ENCODE measurements around the gene SIDT2. TPM values are rescaled to one million over a fixed set of nuclear protein-coding genes. Genes with fewer than 3 reads are reported as not detected.

SIDT2 gene
- total RNA-seq, 1 donor from 2014 or later: 53.1 TPM

DNA sequence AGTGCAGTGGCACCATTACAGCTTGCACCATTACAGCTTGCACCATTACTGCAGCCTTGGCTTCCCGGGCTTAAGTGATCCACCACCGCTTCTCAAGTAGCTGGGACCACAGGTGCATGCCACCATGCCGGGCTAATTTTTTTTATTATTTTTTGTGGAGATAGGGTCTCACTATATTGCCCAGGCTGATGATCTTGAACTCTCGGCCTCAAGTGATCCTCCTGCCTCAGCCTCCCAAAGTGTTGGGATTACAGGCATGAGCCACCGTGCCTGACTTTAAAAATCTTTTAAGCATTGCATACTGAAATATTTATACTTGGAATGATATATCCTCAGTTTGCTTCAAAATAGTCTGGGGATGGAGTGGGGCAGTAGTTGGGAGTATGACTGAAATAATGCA is 24.1 kb upstream of the SIDT2 start:
- H3K9me3 Mint-ChIP-seq: no peaks in the 10 kb centered on the region
- H3K27ac Mint-ChIP-seq: no peak overlapping the region
- H3K4me1 Mint-ChIP-seq (ENCODE audit: unreplicated experiment): peaks cover 4% of the 10 kb centered on the region
- no peak for TF ChIP-seq CTCF (conservative IDR thresholded peaks at IDR 0.05)
- no peak for DNase-seq (ENCODE audit: extremely low spot score, unreplicated experiment)
- H3K36me3 Mint-ChIP-seq: peaks cover 17% of the 10 kb centered on the region
- no peak overlapping the region for H3K4me3 Mint-ChIP-seq
- no peaks in the 10 kb centered on the region for H3K27me3 Mint-ChIP-seq

- Mint-ChIP-seq H3K36me3 (peaks cover 17% of the 10 kb centered on the region), H3K27me3 (no peaks in the 10 kb centered on the region), H3K9me3 (no peaks in the 10 kb centered on the region), H3K27ac (no peak overlapping the region), H3K4me1 (ENCODE audit: unreplicated experiment) (peaks cover 4% of the 10 kb centered on the region), H3K4me3 (no peak overlapping the region)
- TF ChIP-seq CTCF (conservative IDR thresholded peaks at IDR 0.05): no peak
- DNase-seq (ENCODE audit: extremely low spot score, unreplicated experiment): no peak
Observed at GRCh38 chr11:117157507-117157906, 21.0 kb upstream of the SIDT2 start.

GRCh38 chr11:117159892-117160291 is 18.7 kb upstream of the SIDT2 start:
- TF ChIP-seq CTCF (conservative IDR thresholded peaks at IDR 0.05): no peak
- no peak overlapping the region for H3K4me3 Mint-ChIP-seq
- H3K27me3 Mint-ChIP-seq: no peaks in the 10 kb centered on the region
- H3K9me3 Mint-ChIP-seq: no peaks in the 10 kb centered on the region
- peaks cover 17% of the 10 kb centered on the region for H3K36me3 Mint-ChIP-seq
- H3K4me1 Mint-ChIP-seq (ENCODE audit: unreplicated experiment): peaks cover 4% of the 10 kb centered on the region
- H3K27ac Mint-ChIP-seq: no peak overlapping the region
- no peak for DNase-seq (ENCODE audit: extremely low spot score, unreplicated experiment)

DNA sequence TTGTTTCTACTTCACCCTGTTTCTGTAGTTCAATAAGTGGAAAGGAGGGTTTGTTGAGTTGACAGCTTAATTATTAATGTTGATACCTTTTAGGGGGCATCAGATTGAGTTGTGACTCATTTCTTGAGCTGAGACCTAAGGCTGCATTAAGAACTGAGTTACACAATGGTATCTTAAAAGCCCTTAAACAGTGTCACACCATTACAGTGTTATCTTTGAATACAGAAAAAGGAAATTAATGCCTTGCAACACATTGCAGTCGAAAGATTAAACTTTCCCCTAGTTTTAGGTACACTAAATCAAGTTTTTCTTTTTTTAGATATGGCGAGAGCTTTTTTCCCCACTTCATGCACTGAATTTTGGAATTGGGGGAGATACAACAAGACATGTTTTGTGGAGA is 17.7 kb upstream of the SIDT2 start:
- no peak for DNase-seq (ENCODE audit: extremely low spot score, unreplicated experiment)
- Mint-ChIP-seq H3K4me1 (ENCODE audit: unreplicated experiment) (peaks cover 4% of the 10 kb centered on the region), H3K36me3 (peaks cover 22% of the 10 kb centered on the region), H3K27me3 (no peaks in the 10 kb centered on the region), H3K9me3 (no peaks in the 10 kb centered on the region), H3K27ac (no peak overlapping the region), H3K4me3 (no peak overlapping the region)
- TF ChIP-seq CTCF (conservative IDR thresholded peaks at IDR 0.05): no peak

GRCh38 chr11:117166491-117166890 is 12.1 kb upstream of the SIDT2 start:
- DNase-seq (ENCODE audit: extremely low spot score, unreplicated experiment): no peak
- no peaks in the 10 kb centered on the region for H3K27me3 Mint-ChIP-seq
- no peak overlapping the region for H3K4me3 Mint-ChIP-seq
- H3K27ac Mint-ChIP-seq: no peak overlapping the region
- H3K9me3 Mint-ChIP-seq: no peaks in the 10 kb centered on the region
- H3K36me3 Mint-ChIP-seq: peaks cover 30% of the 10 kb centered on the region
- TF ChIP-seq CTCF (conservative IDR thresholded peaks at IDR 0.05): no peak
- peaks cover 12% of the 10 kb centered on the region for H3K4me1 Mint-ChIP-seq (ENCODE audit: unreplicated experiment)

DNA sequence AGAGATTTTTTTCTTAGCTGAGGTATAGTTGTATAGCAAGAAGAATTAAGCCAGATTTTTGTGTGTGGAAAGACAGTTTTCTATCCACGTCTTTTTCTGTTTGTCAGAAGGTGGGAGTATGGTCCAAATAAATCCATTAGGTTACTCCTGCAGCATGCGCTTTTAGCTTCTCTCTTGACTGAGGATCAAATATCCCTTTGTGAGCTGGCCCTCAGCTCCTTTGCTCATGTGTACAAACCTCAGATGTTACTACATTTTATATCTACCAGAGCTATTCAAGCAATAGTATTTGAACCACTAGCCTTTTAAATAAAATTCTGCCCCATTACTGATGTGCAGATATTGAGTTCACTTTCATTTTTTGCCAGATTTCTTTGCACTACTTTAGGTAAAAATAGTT is 8.8 kb upstream of the SIDT2 start:
- Mint-ChIP-seq H3K9me3 (no peaks in the 10 kb centered on the region), H3K36me3 (peaks cover 30% of the 10 kb centered on the region), H3K27ac (no peak overlapping the region), H3K4me3 (no peak overlapping the region), H3K4me1 (ENCODE audit: unreplicated experiment) (peaks cover 34% of the 10 kb centered on the region), H3K27me3 (no peaks in the 10 kb centered on the region)
- no peak for DNase-seq (ENCODE audit: extremely low spot score, unreplicated experiment)
- no peak for TF ChIP-seq CTCF (conservative IDR thresholded peaks at IDR 0.05)
